ENCODE measurements around the gene SNAI1.

- TF ChIP-seq CTCF (IDR thresholded peaks at IDR 0.05; ENCODE audit: borderline replicate concordance, extremely low read depth, low read length, poor library complexity, severe bottlenecking) (no peak), EZH2 (IDR thresholded peaks at IDR 0.05; ENCODE audit: borderline replicate concordance, low read depth, low read length, severe bottlenecking) (no peak)
Observed at GRCh38 chr20:49985617-49986016, 2.8 kb downstream of the SNAI1 start.

Measured in DND-41 (cell line).